ENCODE data around the gene ERICH6B.

GRCh38 chr13:45584816-45585215 lies 30.7 kb downstream of the ERICH6B start:
- TF ChIP-seq POLR2AphosphoS5 (IDR thresholded peaks at IDR 0.05), result no peak
- TF ChIP-seq CTCF (IDR thresholded peaks at IDR 0.05), result no peak
- TF ChIP-seq POLR2A (IDR thresholded peaks at IDR 0.05; ENCODE audit: low read depth), result no peak
- TF ChIP-seq EP300 (IDR thresholded peaks at IDR 0.05), result no peak

All from esophagus muscularis mucosa (tissue), 4 donors.